ENCODE data around the gene TMTC1.

DNA sequence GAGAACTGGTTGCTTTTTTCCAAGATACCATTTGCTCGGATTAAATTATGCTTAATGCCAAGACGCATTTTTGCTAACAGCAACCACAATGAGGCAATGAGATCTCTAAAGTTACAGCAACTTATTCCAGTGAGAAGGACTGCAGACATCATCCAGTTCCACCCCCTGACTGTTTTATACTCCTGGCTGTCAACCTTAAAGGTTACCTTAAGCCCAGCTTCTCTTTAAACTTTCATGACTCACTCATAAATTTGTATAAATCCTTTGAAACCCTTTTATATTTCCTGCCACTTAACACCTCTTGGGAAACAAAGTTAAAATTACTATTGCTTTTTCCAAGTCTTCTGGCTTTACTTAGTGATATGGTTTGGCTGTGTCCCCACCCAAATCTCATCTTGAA, 80.2 kb downstream of the TMTC1 start:
- TF ChIP-seq CTCF (IDR thresholded peaks at IDR 0.05), result no peak
- TF ChIP-seq POLR2A (IDR thresholded peaks at IDR 0.05), result no peak
